ENCODE data around the gene GPR84. TPM values are rescaled to one million over a fixed set of nuclear protein-coding genes. Genes with fewer than 3 reads are reported as not detected.

GPR84 gene
- total RNA-seq, 5 donors from 2014 or later (not counting 1 experiment from before 2014, with no cell fraction given), result not detected

GRCh38 chr12:54338698-54339296, 25.5 kb downstream of the GPR84 start:
- Mint-ChIP-seq H3K9me3 (no peaks in the 10 kb centered on the region), H3K4me3 (no peak overlapping the region), H3K36me3 (peaks cover 30% of the 10 kb centered on the region), H3K27ac (no peak overlapping the region), H3K4me1 (peaks cover 18 to 32% (median 25%) of the 10 kb centered on the region in 3 donors), H3K27me3 (no peaks in the 10 kb centered on the region)
- Histone ChIP-seq H3K27me3 (replicated peaks in 1 of 2; ENCODE audit: control insufficient read depth in 2 of 2, extremely low read depth in 1 of 2, insufficient read depth in 2 of 2, low read length in 1 of 2) (no peaks in the 10 kb centered on the region), H3K4me1 (ENCODE audit: control insufficient read depth in 1 of 2, extremely low read depth in 1 of 2, insufficient read depth in 2 of 2, low read length in 2 of 2) (no peaks in the 10 kb centered on the region), H3K4me3 (ENCODE audit: control insufficient read depth in 1 of 2, extremely low read depth in 1 of 2, low read length in 1 of 2) (no peak overlapping the region), H3K36me3 (ENCODE audit: control insufficient read depth in 2 of 2, extremely low read depth in 1 of 2, insufficient read depth in 1 of 2, low read length in 1 of 2) (peaks cover 9 to 41% of the 10 kb centered on the region in 2 donors), H3K9me3 (no peaks in the 10 kb centered on the region), H3K27ac (ENCODE audit: low read length) (no peak overlapping the region)
- ATAC-seq (replicated peaks in 1 of 4), result no peak
- no peak for DNase-seq
- WGBS (ENCODE audit: insufficient coverage), result no CpG with 5 or more reads among the region's 4 CpGs
- POLR2A ChIA-PET, result interaction anchor here in 1 of 2 donors (0.6 kb wide), 1 partner anchor 109 kb away, joined by 5 read pairs; no protein-coding TSS in a partner anchor
- CTCF ChIA-PET, result interaction anchor here in 1 of 2 donors (0.6 kb wide), 1 partner anchor 15 kb away, joined by 3 read pairs; no protein-coding TSS in a partner anchor

DNA sequence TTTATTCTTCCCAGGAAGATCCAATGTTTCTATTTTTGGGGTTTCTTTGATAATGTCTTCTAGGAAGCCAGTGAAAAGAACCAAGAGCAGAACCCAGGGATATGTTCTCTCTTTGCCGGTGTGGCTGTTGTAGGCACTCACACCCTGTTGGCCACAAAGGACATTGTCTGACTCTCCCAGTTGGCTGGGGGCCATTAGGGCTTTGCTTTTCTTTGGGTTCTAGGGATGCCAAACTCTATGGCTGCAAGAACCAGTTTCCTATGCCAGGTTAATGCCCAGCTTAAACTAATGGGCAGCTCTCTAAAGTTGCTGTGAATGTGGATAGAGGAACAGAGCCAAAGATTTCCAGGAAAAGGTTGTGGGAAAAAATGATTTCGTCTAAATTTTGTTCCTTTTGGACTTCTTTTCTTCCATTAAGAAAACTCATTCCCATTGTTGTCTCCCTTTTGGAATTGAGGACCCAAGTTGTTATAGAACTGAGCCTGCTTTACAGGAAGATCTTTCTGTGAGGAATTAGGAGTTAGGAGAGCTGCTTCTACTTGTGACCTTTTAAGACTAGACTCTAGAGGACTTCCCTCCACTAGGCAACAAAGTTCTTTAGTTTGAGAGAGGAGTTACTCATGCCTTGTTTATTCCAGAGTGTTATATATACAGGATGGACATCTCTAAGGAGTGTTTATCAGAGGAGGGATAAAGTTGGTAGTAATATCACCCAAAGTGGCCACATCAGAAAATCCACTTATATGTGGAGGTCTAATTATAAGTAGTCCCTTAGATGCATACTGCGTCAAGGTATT, 26.2 kb downstream of the GPR84 start:
- no peaks in the 10 kb centered on the region for H3K9me3 ChIP-seq
- Mint-ChIP-seq H3K4me1 (peaks cover 25 to 38% (median 32%) of the 10 kb centered on the region in 3 donors), H3K27me3 (no peaks in the 10 kb centered on the region), H3K4me3 (no peak overlapping the region), H3K27ac (peak overlapping the region in 1 of 2 donors; percentile 39), H3K36me3 (peaks cover 25% of the 10 kb centered on the region), H3K9me3 (no peaks in the 10 kb centered on the region)
- peaks cover 3% of the 10 kb centered on the region in 2 experiments for H3K4me1 ChIP-seq (ENCODE audit: control insufficient read depth in 1 of 2, extremely low read depth in 1 of 2, insufficient read depth in 2 of 2, low read length in 2 of 2)
- peaks cover 6 to 34% of the 10 kb centered on the region in 2 donors for H3K36me3 ChIP-seq (ENCODE audit: control insufficient read depth in 2 of 2, extremely low read depth in 1 of 2, insufficient read depth in 1 of 2, low read length in 1 of 2)
- H3K27ac ChIP-seq (ENCODE audit: low read length), result no peak overlapping the region
- DNase-seq (no peak), ATAC-seq (replicated peaks in 1 of 4) (no peak)
- WGBS (ENCODE audit: insufficient coverage), result 100% methylated on average over 1 of the region's 3 CpGs
- ChIA-PET POLR2A (interaction anchor here in 1 of 2 donors (0.6 kb wide), 2 partner anchors 13 to 109 kb away, joined by 4 to 5 read pairs; partner anchors contain the start of gene COPZ1), CTCF (interaction anchor here (0.5 to 2.1 kb wide), 8 partner anchors 13 to 86 kb away, joined by 3 to 11 read pairs (median 4); partner anchors contain the start of gene COPZ1 (in 1 of the 2))
- H3K27me3 ChIP-seq (replicated peaks in 1 of 2; ENCODE audit: control insufficient read depth in 2 of 2, extremely low read depth in 1 of 2, insufficient read depth in 2 of 2, low read length in 1 of 2), result no peaks in the 10 kb centered on the region
- no peak overlapping the region for H3K4me3 ChIP-seq (ENCODE audit: control insufficient read depth in 1 of 2, extremely low read depth in 1 of 2, low read length in 1 of 2)

- H3K4me3 Mint-ChIP-seq, result no peak overlapping the region
- peak overlapping the region in 1 of 2 donors; percentile 34 for H3K27ac Mint-ChIP-seq
- Histone ChIP-seq H3K27me3 (replicated peaks in 1 of 2; ENCODE audit: control insufficient read depth in 2 of 2, extremely low read depth in 1 of 2, insufficient read depth in 2 of 2, low read length in 1 of 2) (no peaks in the 10 kb centered on the region), H3K4me3 (ENCODE audit: control insufficient read depth in 1 of 2, extremely low read depth in 1 of 2, low read length in 1 of 2) (no peak overlapping the region), H3K9me3 (no peaks in the 10 kb centered on the region), H3K4me1 (ENCODE audit: control insufficient read depth in 1 of 2, extremely low read depth in 1 of 2, insufficient read depth in 2 of 2, low read length in 2 of 2) (peaks cover 3 to 4% of the 10 kb centered on the region in 2 experiments), H3K27ac (ENCODE audit: low read length) (no peak overlapping the region), H3K36me3 (ENCODE audit: control insufficient read depth in 2 of 2, extremely low read depth in 1 of 2, insufficient read depth in 1 of 2, low read length in 1 of 2) (peaks cover 3 to 29% of the 10 kb centered on the region in 2 donors)
- ATAC-seq (replicated peaks in 1 of 4), result no peak
- peaks cover 20% of the 10 kb centered on the region for H3K36me3 Mint-ChIP-seq
- 100% methylated on average over 1 of the region's 3 CpGs for WGBS (ENCODE audit: insufficient coverage)
- ChIA-PET POLR2A (interaction anchor here in 1 of 2 donors (0.6 kb wide), 1 partner anchor 12 kb away, joined by 4 read pairs; the partner anchor contains the start of gene COPZ1), CTCF (interaction anchor here (0.5 to 2.1 kb wide), 10 partner anchors 12 to 96 kb away, joined by 3 to 14 read pairs (median 5); partner anchors contain the start of gene COPZ1 (in 1 of the 2))
- no peak for DNase-seq
- no peaks in the 10 kb centered on the region for H3K9me3 Mint-ChIP-seq
- peaks cover 28 to 38% (median 32%) of the 10 kb centered on the region in 3 donors for H3K4me1 Mint-ChIP-seq
- no peaks in the 10 kb centered on the region for H3K27me3 Mint-ChIP-seq
Measured at GRCh38 chr12:54337280-54337842, 26.9 kb downstream of the GPR84 start.

DNA sequence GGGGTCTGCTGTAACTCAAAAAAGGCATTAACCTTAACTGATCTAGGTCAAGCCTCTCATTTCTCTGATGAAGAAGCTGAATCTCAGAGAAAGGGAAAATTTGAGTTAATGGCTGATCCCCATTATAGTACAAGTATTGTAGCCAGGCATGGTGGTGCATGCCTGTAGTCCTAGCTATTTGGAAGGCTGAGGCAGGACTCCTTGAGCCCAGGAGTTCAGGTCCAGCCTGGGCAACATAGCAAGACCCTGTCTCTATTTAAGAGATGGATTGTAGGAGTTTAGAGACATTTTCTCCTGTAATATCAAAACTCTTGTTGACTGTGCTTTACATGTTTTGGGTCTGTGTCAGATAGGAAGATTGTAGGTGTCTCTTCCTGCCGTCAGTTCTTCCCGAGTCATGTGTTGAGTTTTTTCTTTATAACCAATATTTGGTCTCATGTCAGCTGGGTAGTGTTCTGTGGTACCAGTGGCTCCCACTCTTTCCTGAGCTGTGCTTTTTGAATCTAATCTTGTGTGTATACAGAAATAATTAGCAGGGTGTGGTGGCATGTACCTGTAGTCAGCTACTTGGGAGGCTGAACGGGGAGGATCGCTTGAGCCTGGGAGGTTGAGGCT, 30.8 kb downstream of the GPR84 start:
- DNase-seq, result no peak
- Mint-ChIP-seq H3K4me1 (peaks cover 57 to 64% (median 59%) of the 10 kb centered on the region in 3 donors), H3K27ac (no peak overlapping the region), H3K4me3 (peak overlapping the region in 1 of 3 donors; percentile 13), H3K27me3 (no peaks in the 10 kb centered on the region), H3K9me3 (no peaks in the 10 kb centered on the region), H3K36me3 (peaks cover 2% of the 10 kb centered on the region)
- H3K27me3 ChIP-seq (replicated peaks in 1 of 2; ENCODE audit: control insufficient read depth in 2 of 2, extremely low read depth in 1 of 2, insufficient read depth in 2 of 2, low read length in 1 of 2), result no peaks in the 10 kb centered on the region
- H3K27ac ChIP-seq (ENCODE audit: low read length), result no peak overlapping the region
- ATAC-seq (replicated peaks in 1 of 4), result no peak
- H3K36me3 ChIP-seq (ENCODE audit: control insufficient read depth in 2 of 2, extremely low read depth in 1 of 2, insufficient read depth in 1 of 2, low read length in 1 of 2), result no peaks in the 10 kb centered on the region
- CTCF ChIA-PET, result interaction anchor here (0.6 to 4.4 kb wide), 4 partner anchors 10 to 74 kb away, joined by 3 to 47 read pairs (median 4); partner anchors contain the start of gene COPZ1 (in 1 of the 2)
- no CpG with 5 or more reads among the region's 4 CpGs for WGBS (ENCODE audit: insufficient coverage)
- H3K9me3 ChIP-seq, result no peaks in the 10 kb centered on the region
- POLR2A ChIA-PET, result no interaction called here
- peaks cover 13 to 28% of the 10 kb centered on the region in 2 experiments for H3K4me1 ChIP-seq (ENCODE audit: control insufficient read depth in 1 of 2, extremely low read depth in 1 of 2, insufficient read depth in 2 of 2, low read length in 2 of 2)
- H3K4me3 ChIP-seq (ENCODE audit: control insufficient read depth in 1 of 2, extremely low read depth in 1 of 2, low read length in 1 of 2), result no peak overlapping the region

GRCh38 chr12:54331461-54331860, 32.8 kb downstream of the GPR84 start:
- DNase-seq, result no peak
- Histone ChIP-seq H3K4me3 (ENCODE audit: control insufficient read depth in 1 of 2, extremely low read depth in 1 of 2, low read length in 1 of 2) (no peak overlapping the region), H3K27ac (ENCODE audit: low read length) (peak overlapping the region; percentile 67), H3K36me3 (ENCODE audit: control insufficient read depth in 2 of 2, extremely low read depth in 1 of 2, insufficient read depth in 1 of 2, low read length in 1 of 2) (no peaks in the 10 kb centered on the region), H3K4me1 (ENCODE audit: control insufficient read depth in 1 of 2, extremely low read depth in 1 of 2, insufficient read depth in 2 of 2, low read length in 2 of 2) (peaks cover 13 to 35% of the 10 kb centered on the region in 2 experiments), H3K9me3 (no peaks in the 10 kb centered on the region), H3K27me3 (replicated peaks in 1 of 2; ENCODE audit: control insufficient read depth in 2 of 2, extremely low read depth in 1 of 2, insufficient read depth in 2 of 2, low read length in 1 of 2) (no peaks in the 10 kb centered on the region)
- Mint-ChIP-seq H3K27ac (peak overlapping the region; percentile 92), H3K9me3 (no peaks in the 10 kb centered on the region), H3K4me3 (peak overlapping the region in 2 of 3 donors; percentile 34 to 47), H3K36me3 (peaks cover 3% of the 10 kb centered on the region), H3K27me3 (no peaks in the 10 kb centered on the region), H3K4me1 (peaks cover 61 to 67% (median 62%) of the 10 kb centered on the region in 3 donors)
- CTCF ChIA-PET, result interaction anchor here in 1 of 2 donors (0.6 kb wide), 1 partner anchor 1189 kb away, joined by 3 read pairs; no protein-coding TSS in a partner anchor
- ATAC-seq (replicated peaks in 1 of 4), result no peak
- POLR2A ChIA-PET, result no interaction called here
- WGBS (ENCODE audit: insufficient coverage), result 100% methylated on average over 2 of the region's 5 CpGs
